Hepatocyte (in vitro differentiated cells): ENCODE data around the gene UBAP1. TPM values are rescaled to one million over a fixed set of nuclear protein-coding genes. Genes with fewer than 3 reads are reported as not detected.

Experiments
- DNase-seq: peaks from one replicate; pipeline ENCODE4 v3.0.0-alpha.2; 2016; ENCODE audit warnings: low spot score
- H2AFZ ChIP-seq: fragments of 200-600 bp; sonication (generic); 2 replicates; pipeline ENCODE4 v1.6.0; 2016; ENCODE audit warnings: antibody characterized with exemption, mild to moderate bottlenecking
- H3K27ac ChIP-seq: fragments of 200-600 bp; sonication (generic); 2 replicates; pipeline ENCODE4 v1.5.1; 2016; ENCODE audit warnings: mild to moderate bottlenecking
- H3K27me3 ChIP-seq: fragments of 200-600 bp; sonication (generic); 2 replicates; pipeline ENCODE4 v1.6.1; 2016
- H3K36me3 ChIP-seq: fragments of 200-600 bp; sonication (generic); replicated peaks from 2 replicates; pipeline ENCODE4 v1.5.1; 2016; ENCODE audit warnings: low read depth; ENCODE audit not compliant: insufficient read depth
- H3K4me1 ChIP-seq: fragments of 200-600 bp; sonication (generic); 2 replicates; pipeline ENCODE4 v1.5.1; 2016; ENCODE audit warnings: mild to moderate bottlenecking, moderate library complexity; ENCODE audit not compliant: insufficient read depth
- H3K4me2 ChIP-seq: fragments of 200-600 bp; sonication (generic); 2 replicates; pipeline ENCODE4 v1.6.0; 2016
- H3K4me3 ChIP-seq: fragments of 200-600 bp; sonication (generic); 2 replicates; pipeline ENCODE4 v1.5.1; 2016; ENCODE audit warnings: mild to moderate bottlenecking
- H3K79me2 ChIP-seq: fragments of 200-600 bp; sonication (generic); 2 replicates; pipeline ENCODE4 v1.6.0; 2017; ENCODE audit warnings: mild to moderate bottlenecking
- H3K9me2 ChIP-seq: fragments of 200-600 bp; sonication (generic); replicated peaks from 2 replicates; pipeline ENCODE4 v1.6.0; 2017; ENCODE audit warnings: mild to moderate bottlenecking; ENCODE audit not compliant: insufficient read depth
- H3K9me3 ChIP-seq: fragments of 200-600 bp; sonication (generic); 2 replicates; pipeline ENCODE4 v1.5.1; 2016; ENCODE audit warnings: low read depth, mild to moderate bottlenecking
- H4K20me1 ChIP-seq: fragments of 200-600 bp; sonication (generic); 2 replicates; pipeline ENCODE4 v1.6.0; 2016; ENCODE audit warnings: mild to moderate bottlenecking; ENCODE audit not compliant: insufficient read depth, poor library complexity, severe bottlenecking
- EZH2 ChIP-seq: fragments of 200-600 bp; sonication (generic); IDR thresholded peaks from 2 replicates; pipeline ENCODE4 v1.6.1; 2016; ENCODE audit warnings: antibody characterized with exemption, mild to moderate bottlenecking, borderline replicate concordance
- EZH2phosphoT487 ChIP-seq: fragments of 200-600 bp; sonication (generic); IDR thresholded peaks from one replicate; pipeline ENCODE4 v1.6.1; 2018; ENCODE audit warnings: antibody characterized with exemption, mild to moderate bottlenecking, low read depth, moderate library complexity; ENCODE audit not compliant: unreplicated experiment, severe bottlenecking
- WGBS: methylation state at CpG from one replicate; pipeline ENCODE4 v1.1.6; 2016; ENCODE audit warnings: low lambda C conversion rate; ENCODE audit errors: missing lambda C conversion rate; 5-methylcytosine and 5-hydroxymethylcytosine counted together
- polyA plus RNA-seq: library from polyadenylated mRNA; unstranded; fragments of >200 nt; fragmentation: Nextera tagmentation; extraction: Ambion mirVana; gene quantifications from 2 replicates; pipeline ENCODE4 v1.2.1, GENCODE V29; 2016
- total RNA-seq: library from RNA; depleted of rRNA; stranded (reverse); fragments of >200 nt; gene quantifications from 2 replicates; pipeline ENCODE4 v1.2.3, GENCODE V29; 2014
- TF ChIP-seq, protein P1 (sequence below): fragments of 200-600 bp; sonication (generic); IDR thresholded peaks from 2 replicates; pipeline ENCODE4 v1.5.1; 2016; ENCODE audit warnings: antibody characterized with exemption, mild to moderate bottlenecking; ENCODE audit not compliant: poor library complexity

The UBAP1 gene
- total and polyA plus RNA-seq, 2 experiments from 2014 or later = 38.0 to 49.7 TPM

DNA sequence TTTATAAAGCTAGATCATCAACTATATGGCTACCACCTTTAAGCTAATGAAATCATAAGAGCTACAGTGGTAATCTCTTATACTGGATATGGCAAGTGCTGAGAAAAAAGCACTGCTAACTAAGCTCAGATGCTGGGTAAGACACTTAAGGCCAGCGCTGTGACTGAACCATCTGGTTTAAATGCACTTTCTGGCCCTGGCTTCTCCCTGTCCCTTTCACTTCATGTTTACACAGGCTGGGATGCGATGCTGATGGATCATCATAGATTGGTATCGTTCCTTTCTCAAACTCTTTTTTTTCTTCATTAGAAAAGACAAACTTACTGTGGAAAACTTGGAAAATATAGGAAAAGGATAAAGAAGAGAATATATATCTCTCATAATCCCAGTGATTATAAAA, 97.9 kb downstream of the UBAP1 start:
- Histone ChIP-seq H3K27me3 (no peaks in the 10 kb centered on the region), H3K36me3 (no peaks in the 10 kb centered on the region), H3K4me3 (no peak overlapping the region), H3K4me2 (no peak overlapping the region), H3K9me3 (no peaks in the 10 kb centered on the region), H2AFZ (no peak overlapping the region), H3K9me2 (no peaks in the 10 kb centered on the region), H3K27ac (no peak overlapping the region), H3K79me2 (no peaks in the 10 kb centered on the region), H3K4me1 (no peaks in the 10 kb centered on the region), H4K20me1 (no peaks in the 10 kb centered on the region)
- no peak for TF ChIP-seq EZH2phosphoT487
- no peak for TF ChIP-seq EZH2
- TF ChIP-seq, protein P1, sequence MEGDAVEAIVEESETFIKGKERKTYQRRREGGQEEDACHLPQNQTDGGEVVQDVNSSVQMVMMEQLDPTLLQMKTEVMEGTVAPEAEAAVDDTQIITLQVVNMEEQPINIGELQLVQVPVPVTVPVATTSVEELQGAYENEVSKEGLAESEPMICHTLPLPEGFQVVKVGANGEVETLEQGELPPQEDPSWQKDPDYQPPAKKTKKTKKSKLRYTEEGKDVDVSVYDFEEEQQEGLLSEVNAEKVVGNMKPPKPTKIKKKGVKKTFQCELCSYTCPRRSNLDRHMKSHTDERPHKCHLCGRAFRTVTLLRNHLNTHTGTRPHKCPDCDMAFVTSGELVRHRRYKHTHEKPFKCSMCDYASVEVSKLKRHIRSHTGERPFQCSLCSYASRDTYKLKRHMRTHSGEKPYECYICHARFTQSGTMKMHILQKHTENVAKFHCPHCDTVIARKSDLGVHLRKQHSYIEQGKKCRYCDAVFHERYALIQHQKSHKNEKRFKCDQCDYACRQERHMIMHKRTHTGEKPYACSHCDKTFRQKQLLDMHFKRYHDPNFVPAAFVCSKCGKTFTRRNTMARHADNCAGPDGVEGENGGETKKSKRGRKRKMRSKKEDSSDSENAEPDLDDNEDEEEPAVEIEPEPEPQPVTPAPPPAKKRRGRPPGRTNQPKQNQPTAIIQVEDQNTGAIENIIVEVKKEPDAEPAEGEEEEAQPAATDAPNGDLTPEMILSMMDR = no peak
- WGBS = 82% methylated on average over 3 of the region's 3 CpGs
- no peak for DNase-seq

DNA sequence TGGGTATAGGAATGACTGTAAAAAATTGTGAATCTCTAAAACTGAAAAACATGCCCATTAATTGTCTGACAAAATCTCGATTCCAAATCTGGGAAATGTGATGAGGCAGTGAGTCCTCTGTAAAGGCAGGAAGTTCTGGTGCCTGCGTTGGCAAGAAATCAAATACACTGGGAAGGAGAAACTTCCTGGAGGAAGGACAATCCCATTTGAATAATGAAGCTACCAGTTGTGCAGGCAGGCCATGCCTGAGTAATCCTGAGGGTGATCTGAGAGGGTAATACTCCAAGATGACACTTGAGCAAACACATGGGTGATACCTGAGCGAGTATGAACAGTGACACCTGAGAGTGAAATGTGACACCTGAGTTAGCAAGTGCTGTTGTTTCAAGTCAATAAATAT, 100.6 kb downstream of the UBAP1 start:
- H3K4me2 ChIP-seq = no peak overlapping the region
- no peaks in the 10 kb centered on the region for H3K9me3 ChIP-seq
- no peaks in the 10 kb centered on the region for H3K9me2 ChIP-seq
- no peaks in the 10 kb centered on the region for H3K79me2 ChIP-seq
- no peaks in the 10 kb centered on the region for H3K27me3 ChIP-seq
- 91% methylated on average over 3 of the region's 3 CpGs for WGBS
- no peak overlapping the region for H3K27ac ChIP-seq
- no peak overlapping the region for H2AFZ ChIP-seq
- H3K4me3 ChIP-seq = no peak overlapping the region
- H3K36me3 ChIP-seq = no peaks in the 10 kb centered on the region
- TF ChIP-seq EZH2phosphoT487 (no peak), EZH2 (no peak)
- TF ChIP-seq, protein P1 = no peak
- no peaks in the 10 kb centered on the region for H4K20me1 ChIP-seq
- DNase-seq = no peak
- no peaks in the 10 kb centered on the region for H3K4me1 ChIP-seq

DNA sequence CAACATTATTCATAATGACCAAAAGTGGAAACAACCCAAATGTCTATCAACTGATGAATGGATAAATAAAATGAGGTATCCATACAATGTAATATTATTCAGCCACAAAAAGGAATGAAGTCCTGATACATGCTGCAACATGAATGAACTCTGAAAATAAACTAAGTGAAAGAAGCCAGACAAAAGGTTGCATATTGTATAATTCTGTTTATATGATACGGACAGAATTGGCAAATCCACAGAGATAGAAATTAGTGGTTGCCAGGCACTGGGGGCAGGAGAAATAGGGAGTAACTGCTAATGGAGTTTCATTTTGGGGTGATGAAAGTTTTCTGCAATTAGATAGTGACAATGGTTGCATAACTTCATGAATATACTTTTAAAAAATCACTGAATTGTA, 103.3 kb downstream of the UBAP1 start:
- no peaks in the 10 kb centered on the region for H3K9me3 ChIP-seq
- H2AFZ ChIP-seq = no peak overlapping the region
- no peaks in the 10 kb centered on the region for H4K20me1 ChIP-seq
- H3K4me2 ChIP-seq = no peak overlapping the region
- WGBS = 79% methylated on average over 1 of the region's 1 CpG
- DNase-seq = no peak
- no peak overlapping the region for H3K27ac ChIP-seq
- no peaks in the 10 kb centered on the region for H3K36me3 ChIP-seq
- H3K27me3 ChIP-seq = no peaks in the 10 kb centered on the region
- H3K4me1 ChIP-seq = no peaks in the 10 kb centered on the region
- TF ChIP-seq EZH2 (no peak), EZH2phosphoT487 (no peak)
- TF ChIP-seq, protein P1 = no peak
- no peaks in the 10 kb centered on the region for H3K79me2 ChIP-seq
- no peaks in the 10 kb centered on the region for H3K9me2 ChIP-seq
- H3K4me3 ChIP-seq = no peak overlapping the region

DNA sequence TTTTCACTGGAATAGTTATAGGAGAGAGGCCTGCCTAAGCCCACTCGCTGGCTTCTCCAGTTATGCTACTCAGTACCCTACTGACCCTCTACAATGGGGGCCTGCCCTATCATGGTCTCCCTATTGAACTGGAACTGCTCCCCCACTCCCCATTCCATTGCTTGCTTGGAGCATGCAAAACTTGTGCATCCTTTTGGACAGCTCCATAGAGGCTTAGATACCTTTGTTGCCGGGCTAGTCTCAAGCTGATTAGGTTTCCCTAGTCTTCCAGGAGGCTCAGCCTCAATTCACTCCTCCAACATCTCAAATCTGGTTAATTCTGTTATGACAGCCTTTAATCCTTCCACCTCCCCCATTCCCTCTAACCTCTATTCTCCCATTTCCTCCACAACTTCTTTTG, 110.3 kb downstream of the UBAP1 start:
- H3K79me2 ChIP-seq = no peaks in the 10 kb centered on the region
- TF ChIP-seq, protein P1 = no peak
- TF ChIP-seq EZH2phosphoT487 (no peak), EZH2 (no peak)

More for the DNA sequence above, 110.3 kb downstream of the UBAP1 start:
- no peaks in the 10 kb centered on the region for H3K9me2 ChIP-seq
- H3K36me3 ChIP-seq = no peaks in the 10 kb centered on the region
- H4K20me1 ChIP-seq = no peaks in the 10 kb centered on the region
- no peak overlapping the region for H3K27ac ChIP-seq
- no peak for DNase-seq
- H3K4me3 ChIP-seq = no peak overlapping the region
- H3K27me3 ChIP-seq = no peaks in the 10 kb centered on the region
- H3K4me2 ChIP-seq = no peak overlapping the region
- no peak overlapping the region for H2AFZ ChIP-seq
- H3K4me1 ChIP-seq = no peaks in the 10 kb centered on the region
- WGBS = 100% methylated on average over 2 of the region's 2 CpGs
- H3K9me3 ChIP-seq = no peaks in the 10 kb centered on the region
